OCI-LY7 (cell line): ENCODE measurements around the gene ALDOA.

Source experiments
- CTCF ChIP-seq: fragments of 200-600 bp; sonication (generic); conservative IDR thresholded peaks from 2 replicates; pipeline ENCODE4 v1.5.1; 2014; ENCODE audit warnings: mild to moderate bottlenecking, antibody characterized with exemption, low read length, moderate library complexity, mixed read lengths
- EZH2phosphoT487 ChIP-seq: fragments of 200-600 bp; sonication (generic); IDR thresholded peaks from 2 replicates; pipeline ENCODE4 v1.6.1; 2018; ENCODE audit warnings: low read depth, borderline replicate concordance, mild to moderate bottlenecking, mixed run types, antibody characterized with exemption, low read length, moderate library complexity, mixed read lengths

- TF ChIP-seq CTCF (no peak), EZH2phosphoT487 (no peak)
Observed at GRCh38 chr16:30068333-30068732, 2.8 kb downstream of the ALDOA start.
